ENCODE results near the gene GRK6. TPM values are rescaled to one million over a fixed set of nuclear protein-coding genes. Genes with fewer than 3 reads are reported as not detected.

The GRK6 gene
- total and polyA plus RNA-seq, 9 of the 15 experiments (the other 6 are each of a cell fraction or from before 2014, with no cell fraction given): 0.63 to 122 (median 44.5) TPM

GRCh38 chr5:177387405-177387804 is 39.1 kb upstream of the GRK6 start:
- in situ Hi-C loops (cut with MboI): no loop called here
- Histone ChIP-seq H2AFZ (ENCODE audit: low read depth, low read length) (no peak overlapping the region), H4K20me1 (replicated peaks; ENCODE audit: control insufficient read depth, insufficient read depth, low read length) (no peaks in the 10 kb centered on the region), H3K79me2 (ENCODE audit: control insufficient read depth, insufficient read depth, low read length) (no peaks in the 10 kb centered on the region), H3K27ac (ENCODE audit: extremely low read depth, low read depth, low read length) (no peak overlapping the region), H3K9me1 (ENCODE audit: control insufficient read depth, insufficient read depth, low read length) (no peaks in the 10 kb centered on the region), H3K9ac (ENCODE audit: insufficient read depth in 1 of 2, low read depth in 2 of 2, low read length in 2 of 2) (no peak overlapping the region; a peak in 1 of 4 replicates), H3K4me3 (no peak overlapping the region), H3K27me3 (ENCODE audit: control insufficient read depth in 2 of 2, insufficient read depth in 2 of 2, low read length in 2 of 2) (peaks cover 0 to 12% of the 10 kb centered on the region in 2 experiments; a peak in 2 of 5 replicates), H3K4me1 (replicated peaks in 1 of 2; ENCODE audit: control insufficient read depth in 2 of 2, insufficient read depth in 2 of 2, low read length in 2 of 2) (peaks cover 7 to 21% of the 10 kb centered on the region in 2 experiments; a peak in 3 of 5 replicates), H3K4me2 (ENCODE audit: insufficient read depth, low read length) (no peak overlapping the region), H3K36me3 (ENCODE audit: control insufficient read depth, insufficient read depth, low read length) (no peaks in the 10 kb centered on the region), H3K9me3 (replicated peaks; ENCODE audit: control insufficient read depth, insufficient read depth, low read depth, low read length) (no peaks in the 10 kb centered on the region)
- 30% methylated on average over 14 of the region's 14 CpGs for WGBS (ENCODE audit: insufficient coverage, low coverage, missing lambda C conversion rate)
- ChIA-PET POLR2A (interaction anchor here (0.6 to 0.7 kb wide), 3 partner anchors 9 to 19 kb away, joined by 3 to 4 read pairs (median 3); no protein-coding TSS in a partner anchor), CTCF (ENCODE audit: low intra/inter-chr PET ratio) (no interaction called here)
- ATAC-seq (no peak), FAIRE-seq (no peak), DNase-seq (ENCODE audit: extremely low read depth in 1 of 4, low spot score in 3 of 4) (no peak)
- BruUV-seq (replicated peaks): no TSS peak
- TF ChIP-seq MAX (CRISPR knock-in tag; IDR thresholded peaks at IDR 0.05) (0 out of 2 replicates have a peak, but pooled peaks have one; percentile 17), ERF (CRISPR knock-in tag; IDR thresholded peaks at IDR 0.05) (no peak)
- intact Hi-C loops (cut with micrococcal nuclease): no loop called here

- no peak overlapping the region for H3K4me2 ChIP-seq (ENCODE audit: insufficient read depth, low read length)
- peaks cover 7 to 16% of the 10 kb centered on the region in 2 experiments; a peak in 3 of 5 replicates for H3K4me1 ChIP-seq (replicated peaks in 1 of 2; ENCODE audit: control insufficient read depth in 2 of 2, insufficient read depth in 2 of 2, low read length in 2 of 2)
- in situ Hi-C loops (cut with MboI) (no loop called here), intact Hi-C loops (cut with micrococcal nuclease) (no loop called here)
- no peaks in the 10 kb centered on the region for H3K9me1 ChIP-seq (ENCODE audit: control insufficient read depth, insufficient read depth, low read length)
- H3K36me3 ChIP-seq (ENCODE audit: control insufficient read depth, insufficient read depth, low read length): no peaks in the 10 kb centered on the region
- H3K9ac ChIP-seq (ENCODE audit: insufficient read depth in 1 of 2, low read depth in 2 of 2, low read length in 2 of 2): no peak overlapping the region
- H3K27me3 ChIP-seq (ENCODE audit: control insufficient read depth in 2 of 2, insufficient read depth in 2 of 2, low read length in 2 of 2): peaks cover 0 to 12% of the 10 kb centered on the region in 2 experiments; a peak in 2 of 5 replicates
- TF ChIP-seq RBBP5 (IDR thresholded peaks at IDR 0.05; ENCODE audit: borderline replicate concordance, insufficient read depth, low read length, poor library complexity, severe bottlenecking): no peak
- H3K4me3 ChIP-seq: no peak overlapping the region
- DNase-seq (ENCODE audit: extremely low read depth in 1 of 4, low spot score in 3 of 4) (no peak), FAIRE-seq (no peak), ATAC-seq (no peak)
- no peaks in the 10 kb centered on the region for H4K20me1 ChIP-seq (replicated peaks; ENCODE audit: control insufficient read depth, insufficient read depth, low read length)
- CTCF ChIA-PET (ENCODE audit: low intra/inter-chr PET ratio): interaction anchor here (4.6 kb wide), 1 partner anchor 67 kb away, joined by 78 read pairs; no protein-coding TSS in a partner anchor
- no peaks in the 10 kb centered on the region for H3K9me3 ChIP-seq (replicated peaks; ENCODE audit: control insufficient read depth, insufficient read depth, low read depth, low read length)
- no peak overlapping the region for H2AFZ ChIP-seq (ENCODE audit: low read depth, low read length)
- no TSS peak for BruUV-seq (replicated peaks)
- no peak overlapping the region for H3K27ac ChIP-seq (ENCODE audit: extremely low read depth, low read depth, low read length)
- POLR2A ChIA-PET: interaction anchor here (0.5 to 1.8 kb wide), 2 partner anchors 45 to 48 kb away, joined by 3 to 5 read pairs; no protein-coding TSS in a partner anchor
- no peaks in the 10 kb centered on the region for H3K79me2 ChIP-seq (ENCODE audit: control insufficient read depth, insufficient read depth, low read length)
- WGBS (ENCODE audit: insufficient coverage, low coverage, missing lambda C conversion rate): 55% methylated on average over 10 of the region's 10 CpGs
These were observed 37.9 kb upstream of the GRK6 start for GRCh38 chr5:177388521-177389052.

Measured in K562 (cell line).